Fibroblast of villous mesenchyme (primary cell): Measurements from ENCODE around the gene PHF10. TPM values are rescaled to one million over a fixed set of nuclear protein-coding genes. Genes with fewer than 3 reads are reported as not detected.

Experiments used
- DNase-seq: peaks from one replicate; pipeline ENCODE4 v3.0.0-alpha.2; 2010; ENCODE audit warnings: low read depth
- H3K4me3 ChIP-seq: 2 replicates; pipeline ENCODE4 v1.5.1; 2011; ENCODE audit warnings: low read depth, mild to moderate bottlenecking, low read length
- total RNA-seq: library from RNA; depleted of rRNA; stranded (reverse); fragments of >200 nt; gene quantifications from 2 replicates; pipeline ENCODE4 v1.2.3, GENCODE V29; 2012
- TF ChIP-seq, protein P1 (sequence below): IDR thresholded peaks from 2 replicates; pipeline ENCODE4 v1.5.1; 2012; ENCODE audit warnings: low read depth, mild to moderate bottlenecking, low read length; ENCODE audit not compliant: insufficient read depth

Gene PHF10
- total RNA-seq, 1 donor: 17.7 TPM

DNA sequence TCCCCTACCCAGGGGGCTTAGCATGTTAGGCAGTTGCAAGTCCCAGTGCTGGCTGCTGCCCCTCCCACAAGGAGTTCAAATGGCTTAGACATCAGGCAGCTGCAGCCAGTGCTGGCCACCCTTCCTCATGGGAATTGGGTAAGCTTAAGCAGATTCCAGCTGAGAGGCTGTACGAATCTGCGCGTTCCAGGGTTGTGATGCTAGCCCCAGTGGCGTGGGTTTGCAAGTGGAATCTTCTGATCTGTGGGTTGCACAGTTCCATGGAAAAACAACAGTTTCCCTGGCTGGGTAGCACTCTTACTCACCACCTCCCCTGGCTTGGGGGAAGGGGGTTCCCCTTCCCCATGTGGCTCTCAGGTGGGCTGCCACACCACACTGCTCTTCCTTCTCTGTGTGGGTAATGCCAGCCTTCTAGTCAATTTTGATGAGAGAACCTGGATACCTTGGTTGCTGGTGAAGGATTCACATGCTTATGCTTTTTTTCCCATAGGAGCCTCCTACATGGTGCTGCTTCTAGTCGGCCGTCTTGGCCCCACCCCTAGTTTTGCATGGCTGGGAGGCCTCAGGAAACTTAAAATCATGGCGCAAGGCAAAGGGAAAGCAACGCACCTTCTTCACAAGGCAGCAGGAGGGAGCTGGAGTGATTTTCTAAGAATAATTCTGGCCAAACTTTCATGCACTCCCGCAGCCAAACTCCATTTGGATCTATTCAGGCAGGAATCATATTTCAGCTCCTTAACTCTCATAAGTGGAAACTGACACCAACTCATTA is 14.1 kb upstream of the PHF10 start:
- peak; percentile 29 for DNase-seq
- no peak overlapping the region for H3K4me3 ChIP-seq
- TF ChIP-seq, protein P1, sequence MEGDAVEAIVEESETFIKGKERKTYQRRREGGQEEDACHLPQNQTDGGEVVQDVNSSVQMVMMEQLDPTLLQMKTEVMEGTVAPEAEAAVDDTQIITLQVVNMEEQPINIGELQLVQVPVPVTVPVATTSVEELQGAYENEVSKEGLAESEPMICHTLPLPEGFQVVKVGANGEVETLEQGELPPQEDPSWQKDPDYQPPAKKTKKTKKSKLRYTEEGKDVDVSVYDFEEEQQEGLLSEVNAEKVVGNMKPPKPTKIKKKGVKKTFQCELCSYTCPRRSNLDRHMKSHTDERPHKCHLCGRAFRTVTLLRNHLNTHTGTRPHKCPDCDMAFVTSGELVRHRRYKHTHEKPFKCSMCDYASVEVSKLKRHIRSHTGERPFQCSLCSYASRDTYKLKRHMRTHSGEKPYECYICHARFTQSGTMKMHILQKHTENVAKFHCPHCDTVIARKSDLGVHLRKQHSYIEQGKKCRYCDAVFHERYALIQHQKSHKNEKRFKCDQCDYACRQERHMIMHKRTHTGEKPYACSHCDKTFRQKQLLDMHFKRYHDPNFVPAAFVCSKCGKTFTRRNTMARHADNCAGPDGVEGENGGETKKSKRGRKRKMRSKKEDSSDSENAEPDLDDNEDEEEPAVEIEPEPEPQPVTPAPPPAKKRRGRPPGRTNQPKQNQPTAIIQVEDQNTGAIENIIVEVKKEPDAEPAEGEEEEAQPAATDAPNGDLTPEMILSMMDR: no peak

DNA sequence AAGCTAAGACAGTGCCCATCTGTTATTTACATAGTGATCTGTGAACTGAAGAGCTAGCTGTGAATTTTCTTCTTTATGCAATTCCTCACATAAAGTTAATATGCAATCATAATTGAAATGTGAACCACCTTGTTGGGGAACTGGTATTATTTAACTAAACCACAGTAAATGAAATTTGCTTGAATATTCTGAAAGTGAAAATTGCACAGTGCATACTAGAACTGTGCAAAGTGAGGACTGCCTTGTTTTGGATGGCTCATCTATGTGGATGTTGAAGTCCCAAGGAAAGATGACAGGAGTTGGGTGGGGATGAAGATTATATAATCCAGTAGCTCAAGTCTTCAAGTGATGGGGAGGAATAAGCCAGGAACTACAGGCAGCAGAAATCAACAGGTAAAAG is 5.7 kb upstream of the PHF10 start:
- no peak for DNase-seq
- TF ChIP-seq, protein P1: no peak
- H3K4me3 ChIP-seq: no peak overlapping the region

- H3K4me3 ChIP-seq: no peak overlapping the region
- DNase-seq: no peak
- TF ChIP-seq, protein P1: no peak
Measured at GRCh38 chr6:169726963-169727362, 2.7 kb upstream of the PHF10 start.

DNA sequence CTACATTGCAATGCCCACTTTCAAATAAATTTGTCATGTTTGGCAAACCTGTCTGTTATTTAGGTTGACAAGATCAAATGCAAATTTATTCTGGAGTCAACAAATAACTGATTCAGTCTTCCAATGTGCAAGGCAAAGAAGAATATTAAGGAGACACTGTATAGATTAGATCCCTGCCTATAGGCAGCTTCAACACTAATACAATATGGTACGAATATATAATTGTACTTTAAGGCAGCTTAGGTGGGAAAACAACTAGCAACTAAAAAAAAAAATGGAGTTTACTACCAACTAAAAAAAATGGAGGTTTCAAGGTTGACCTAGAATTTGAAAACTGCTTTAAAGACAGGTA is 1.7 kb upstream of the PHF10 start:
- TF ChIP-seq, protein P1: no peak
- H3K4me3 ChIP-seq: no peak overlapping the region
- no peak for DNase-seq

GRCh38 chr6:169725125-169726048 is 1.1 kb upstream of the PHF10 start:
- peak; percentile 97 for DNase-seq
- TF ChIP-seq, protein P1: no peak

DNA sequence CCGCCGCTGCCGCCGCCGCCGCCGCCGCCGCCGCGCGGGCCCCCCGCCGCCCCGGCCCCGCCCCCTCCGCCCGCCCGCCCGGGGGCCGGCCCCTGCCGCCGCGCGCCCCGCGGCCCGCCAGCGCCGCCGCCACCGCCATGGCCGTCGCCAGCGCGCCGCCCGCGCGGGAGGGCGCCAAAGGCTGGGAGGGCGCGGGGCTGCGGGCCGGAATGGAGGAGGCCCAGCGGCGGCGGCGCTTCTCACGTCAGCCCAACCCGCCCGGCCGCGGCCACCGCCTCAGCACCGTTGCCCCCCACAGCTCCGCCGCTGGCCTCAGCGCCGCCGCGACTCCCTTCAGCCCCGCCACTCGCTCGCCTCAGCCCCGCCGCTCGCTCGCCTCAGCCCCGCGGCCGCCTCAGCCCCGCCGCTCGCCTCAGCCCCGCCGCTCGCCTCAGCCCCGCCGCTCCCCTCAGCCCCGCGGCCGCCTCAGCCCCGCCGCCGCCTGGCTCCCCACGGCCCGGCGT is 258 bp downstream of the PHF10 start:
- TF ChIP-seq, protein P1: no peak
- peak; percentile 24 for DNase-seq
- peak overlapping the region; percentile 52 for H3K4me3 ChIP-seq

More at GRCh38 chr6:169725125-169726048, 1.1 kb upstream of the PHF10 start:
- peak overlapping the region; percentile 68 for H3K4me3 ChIP-seq
